Stimulated activated effector memory CD8-positive, alpha-beta T cell treated with anti-CD3 and anti-CD28 coated beads, Interleukin-12 subunit alpha, Interleukin-12 subunit beta, amount 100 ng/mL, for 72 hours (primary cell): ENCODE measurements around the gene AGO1.

Experiments
- ATAC-seq: fragments of 150-1000 bp; cut with Tn5 transposase; 2 replicates; pipeline ENCODE4 v1.10.0; 2021
- DNase-seq, 2 donors: peaks; one replicate each; pipeline ENCODE4 v3.0.0; 2021 to 2022; ENCODE audit warnings: low spot score in 2 of 2
- H3K27ac Mint-ChIP-seq: one replicate; pipeline ENCODE4 v1.8.0; 2022; ENCODE audit warnings: mild to moderate bottlenecking, mixed read lengths
- H3K36me3 Mint-ChIP-seq: one replicate; pipeline ENCODE4 v1.8.0; 2022; ENCODE audit warnings: mild to moderate bottlenecking, mixed read lengths
- H3K4me1 Mint-ChIP-seq: one replicate; pipeline ENCODE4 v1.8.0; 2022; ENCODE audit warnings: mixed read lengths
- H3K4me3 Mint-ChIP-seq: one replicate; pipeline ENCODE4 v1.8.0; 2022; ENCODE audit warnings: mild to moderate bottlenecking, mixed read lengths
- H3K9me3 Mint-ChIP-seq: one replicate; pipeline ENCODE4 v1.8.0; 2022; ENCODE audit warnings: mixed read lengths

The AGO1 gene

GRCh38 chr1:35925741-35926140, 42.7 kb downstream of the AGO1 start:
- no peaks in the 10 kb centered on the region for H3K9me3 Mint-ChIP-seq
- no peak overlapping the region for H3K27ac Mint-ChIP-seq
- H3K4me3 Mint-ChIP-seq = no peak overlapping the region
- no peak for ATAC-seq
- peaks cover 5% of the 10 kb centered on the region for H3K4me1 Mint-ChIP-seq
- H3K36me3 Mint-ChIP-seq = peaks cover 14% of the 10 kb centered on the region
- no peak for DNase-seq

- peak overlapping the region; percentile 16 for H3K27ac Mint-ChIP-seq
- no peaks in the 10 kb centered on the region for H3K9me3 Mint-ChIP-seq
- peaks cover 5% of the 10 kb centered on the region for H3K36me3 Mint-ChIP-seq
- peaks cover 16% of the 10 kb centered on the region for H3K4me1 Mint-ChIP-seq
- no peak overlapping the region for H3K4me3 Mint-ChIP-seq
- ATAC-seq (no peak), DNase-seq (no peak)
Observed at GRCh38 chr1:35927472-35927871, 44.5 kb downstream of the AGO1 start.

GRCh38 chr1:35929730-35930592, 47.0 kb downstream of the AGO1 start:
- H3K4me3 Mint-ChIP-seq = peak overlapping the region; percentile 87

GRCh38 chr1:35930593-35931445, 47.8 kb downstream of the AGO1 start, which contains the start of gene AGO3:
AGO3 (plus strand) TSS chr1:35931105; CDS start chr1:35931427, 322 bp downstream.
- DNase-seq (peak; percentile 81 to 94), ATAC-seq (peak; percentile 95)
- peaks cover 11% of the 10 kb centered on the region for H3K36me3 Mint-ChIP-seq
- peak within 1 kb of the TSS; percentile 87 for H3K4me3 Mint-ChIP-seq
- H3K27ac Mint-ChIP-seq = peak within 1 kb of the TSS; percentile 96
- peaks cover 24% of the 10 kb centered on the region for H3K4me1 Mint-ChIP-seq
- no peaks in the 10 kb centered on the region for H3K9me3 Mint-ChIP-seq

More at GRCh38 chr1:35929730-35930592, 47.0 kb downstream of the AGO1 start:
- ATAC-seq = no peak
- H3K9me3 Mint-ChIP-seq = no peaks in the 10 kb centered on the region
- peaks cover 11% of the 10 kb centered on the region for H3K36me3 Mint-ChIP-seq
- peak; percentile 8 to 63 for DNase-seq
- H3K27ac Mint-ChIP-seq = peak overlapping the region; percentile 96
- peaks cover 24% of the 10 kb centered on the region for H3K4me1 Mint-ChIP-seq

- Mint-ChIP-seq H3K4me3 (peak overlapping the region; percentile 87), H3K36me3 (peaks cover 11% of the 10 kb centered on the region), H3K9me3 (no peaks in the 10 kb centered on the region), H3K27ac (peak overlapping the region; percentile 96), H3K4me1 (peaks cover 29% of the 10 kb centered on the region)
- ATAC-seq (no peak), DNase-seq (no peak)
Observed at GRCh38 chr1:35931446-35932157, 48.6 kb downstream of the AGO1 start.

- H3K4me3 Mint-ChIP-seq = peak overlapping the region; percentile 87
- no peak for ATAC-seq
- peaks cover 31% of the 10 kb centered on the region for H3K4me1 Mint-ChIP-seq
- H3K27ac Mint-ChIP-seq = peak overlapping the region; percentile 96
- no peaks in the 10 kb centered on the region for H3K9me3 Mint-ChIP-seq
- H3K36me3 Mint-ChIP-seq = peaks cover 11% of the 10 kb centered on the region
- DNase-seq = no peak
Observed at GRCh38 chr1:35932158-35932636, 49.2 kb downstream of the AGO1 start.

GRCh38 chr1:35932941-35933340, 49.9 kb downstream of the AGO1 start:
- Mint-ChIP-seq H3K9me3 (no peaks in the 10 kb centered on the region), H3K36me3 (peaks cover 11% of the 10 kb centered on the region), H3K27ac (peak overlapping the region; percentile 16), H3K4me3 (peak overlapping the region; percentile 87), H3K4me1 (peaks cover 31% of the 10 kb centered on the region)
- ATAC-seq = no peak
- DNase-seq = no peak

- H3K36me3 Mint-ChIP-seq = peaks cover 13% of the 10 kb centered on the region
- no peak overlapping the region for H3K4me3 Mint-ChIP-seq
- ATAC-seq (no peak), DNase-seq (no peak)
- H3K4me1 Mint-ChIP-seq = peaks cover 27% of the 10 kb centered on the region
- H3K9me3 Mint-ChIP-seq = no peaks in the 10 kb centered on the region
- no peak overlapping the region for H3K27ac Mint-ChIP-seq
Observed at GRCh38 chr1:35935442-35936388, 52.7 kb downstream of the AGO1 start.

- Mint-ChIP-seq H3K4me1 (peaks cover 33% of the 10 kb centered on the region), H3K4me3 (no peak overlapping the region), H3K36me3 (peaks cover 14% of the 10 kb centered on the region), H3K27ac (no peak overlapping the region), H3K9me3 (no peaks in the 10 kb centered on the region)
- ATAC-seq (no peak), DNase-seq (no peak)
Observed at GRCh38 chr1:35936838-35937237, 53.8 kb downstream of the AGO1 start.

- Mint-ChIP-seq H3K27ac (no peak overlapping the region), H3K36me3 (peaks cover 13% of the 10 kb centered on the region), H3K9me3 (no peaks in the 10 kb centered on the region), H3K4me3 (no peak overlapping the region), H3K4me1 (peaks cover 32% of the 10 kb centered on the region)
- ATAC-seq = no peak
- no peak for DNase-seq
Observed at GRCh38 chr1:35939484-35939883, 56.5 kb downstream of the AGO1 start.

GRCh38 chr1:35945327-35945726, 62.3 kb downstream of the AGO1 start:
- no peak for ATAC-seq
- Mint-ChIP-seq H3K27ac (no peak overlapping the region), H3K4me1 (peaks cover 52% of the 10 kb centered on the region)

GRCh38 chr1:35947547-35947946, 64.5 kb downstream of the AGO1 start:
- Mint-ChIP-seq H3K4me1 (peaks cover 34% of the 10 kb centered on the region), H3K36me3 (peaks cover 28% of the 10 kb centered on the region), H3K27ac (no peak overlapping the region), H3K9me3 (no peaks in the 10 kb centered on the region), H3K4me3 (no peak overlapping the region)
- ATAC-seq = peak; percentile 33
- no peak for DNase-seq

More at GRCh38 chr1:35945327-35945726, 62.3 kb downstream of the AGO1 start:
- H3K36me3 Mint-ChIP-seq = peaks cover 28% of the 10 kb centered on the region
- no peaks in the 10 kb centered on the region for H3K9me3 Mint-ChIP-seq
- DNase-seq = no peak
- no peak overlapping the region for H3K4me3 Mint-ChIP-seq

GRCh38 chr1:35958558-35958957, 75.5 kb downstream of the AGO1 start:
- no peak for ATAC-seq
- Mint-ChIP-seq H3K4me1 (peaks cover 3% of the 10 kb centered on the region), H3K4me3 (no peak overlapping the region), H3K36me3 (peaks cover 15% of the 10 kb centered on the region), H3K9me3 (no peaks in the 10 kb centered on the region), H3K27ac (no peak overlapping the region)
- DNase-seq = no peak

- H3K4me1 Mint-ChIP-seq = no peaks in the 10 kb centered on the region
- ATAC-seq (no peak), DNase-seq (no peak)
- no peak overlapping the region for H3K4me3 Mint-ChIP-seq
- H3K36me3 Mint-ChIP-seq = peaks cover 10% of the 10 kb centered on the region
- no peak overlapping the region for H3K27ac Mint-ChIP-seq
- H3K9me3 Mint-ChIP-seq = no peaks in the 10 kb centered on the region
Observed at GRCh38 chr1:35959304-35959703, 76.3 kb downstream of the AGO1 start.
